Keratinocyte (primary cell): ENCODE data around the gene CLSTN3. TPM values are rescaled to one million over a fixed set of nuclear protein-coding genes. Genes with fewer than 3 reads are reported as not detected.

Experiments
- DNase-seq: peaks from one replicate; pipeline ENCODE4 v3.0.0-alpha.2; 2011; ENCODE audit warnings: low read depth, missing footprints, low spot score
- FAIRE-seq: peaks from 2 replicates; lab custom pipeline; 2011; peaks lifted over from hg19 to GRCh38; lab: Jason Lieb, UNC
- H2AFZ ChIP-seq: 2 replicates; pipeline ENCODE4 v1.6.0; 2012; ENCODE audit warnings: low read length, control low read depth, inconsistent platforms; ENCODE audit not compliant: control insufficient read depth
- H3K27ac ChIP-seq: 2 replicates; pipeline ENCODE4 v1.5.1; 2011; ENCODE audit warnings: low read length; ENCODE audit not compliant: control insufficient read depth, insufficient read depth
- H3K27me3 ChIP-seq: 3 replicates; pipeline ENCODE4 v1.6.0; 2011; ENCODE audit warnings: low read length; ENCODE audit not compliant: control insufficient read depth, insufficient read depth; ENCODE audit errors: extremely low read depth
- H3K36me3 ChIP-seq, 2 experiments: 2 replicates in 1 of 2; 3 replicates in 1 of 2; pipeline ENCODE4 v1.5.1; 2011; ENCODE audit warnings: low read length in 2 of 2, mild to moderate bottlenecking in 1 of 2; ENCODE audit not compliant: control insufficient read depth in 2 of 2, insufficient read depth in 2 of 2; ENCODE audit errors: extremely low read depth in 1 of 2
- H3K4me1 ChIP-seq: 3 replicates; pipeline ENCODE4 v1.5.1; 2011; ENCODE audit warnings: low read length; ENCODE audit not compliant: control insufficient read depth, insufficient read depth; ENCODE audit errors: extremely low read depth
- H3K4me2 ChIP-seq: 3 replicates; pipeline ENCODE4 v1.6.0; 2011; ENCODE audit warnings: low read depth, low read length; ENCODE audit not compliant: control insufficient read depth, insufficient read depth; ENCODE audit errors: extremely low read depth
- H3K4me3 ChIP-seq, 3 experiments: fragments of 200-600 bp in 1 of 3; sonication (generic) in 1 of 3; 2 replicates in 2 of 3; 3 replicates in 1 of 3; pipeline ENCODE4 v1.5.1; 2011 to 2016; ENCODE audit warnings: low read length in 3 of 3, mild to moderate bottlenecking in 3 of 3, control low read depth in 2 of 3, inconsistent platforms in 1 of 3, low read depth in 1 of 3, mixed read lengths in 1 of 3, mixed run types in 1 of 3, moderate library complexity in 1 of 3; ENCODE audit not compliant: control insufficient read depth in 2 of 3, insufficient read depth in 2 of 3; ENCODE audit errors: extremely low read depth in 1 of 3
- H3K79me2 ChIP-seq: 2 replicates; pipeline ENCODE4 v1.6.0; 2012; ENCODE audit warnings: low read length; ENCODE audit not compliant: control insufficient read depth, insufficient read depth
- H3K9ac ChIP-seq: 3 replicates; pipeline ENCODE4 v1.6.0; 2011; ENCODE audit warnings: low read length; ENCODE audit not compliant: control insufficient read depth, insufficient read depth; ENCODE audit errors: extremely low read depth
- H3K9me1 ChIP-seq: 3 replicates; pipeline ENCODE4 v1.6.0; 2011; ENCODE audit warnings: low read length; ENCODE audit not compliant: control insufficient read depth, insufficient read depth; ENCODE audit errors: extremely low read depth
- H3K9me3 ChIP-seq: 2 replicates; pipeline ENCODE4 v1.5.1; 2012; ENCODE audit warnings: low read depth, low read length; ENCODE audit not compliant: control insufficient read depth
- H4K20me1 ChIP-seq: 3 replicates; pipeline ENCODE4 v1.6.0; 2011; ENCODE audit warnings: low read length; ENCODE audit not compliant: control insufficient read depth, insufficient read depth; ENCODE audit errors: extremely low read depth
- CTCF ChIP-seq, 3 experiments: IDR thresholded peaks in 1 of 3; conservative IDR thresholded peaks in 1 of 3; optimal IDR thresholded peaks in 1 of 3; 2 replicates in 2 of 3; 3 replicates in 1 of 3; pipeline versions ENCODE3 to v1.5.1; 2011; ENCODE audit warnings: low read length in 3 of 3, mild to moderate bottlenecking in 3 of 3, moderate library complexity in 2 of 3, control low read depth in 1 of 3, inconsistent platforms in 1 of 3; ENCODE audit not compliant: insufficient read depth in 2 of 3; ENCODE audit errors: extremely low read depth in 1 of 3
- EZH2 ChIP-seq: IDR thresholded peaks from one replicate; pipeline ENCODE4 v1.6.1; 2012; ENCODE audit warnings: inconsistent platforms, mild to moderate bottlenecking, low read length, moderate library complexity
- dilution Hi-C: fragments of 300-500 bp; cut with MboI; formaldehyde crosslinking; loops from one replicate; pipeline ENCODE4 v1.7.0; 2020; ENCODE audit warnings: low sequenced_read_pairs; ENCODE audit not compliant: extremely low pct_ligation_motif_present
- polyA plus RNA-seq, 5 experiments: library from polyadenylated mRNA; depleted of rRNA in 3 of 5; stranded (reverse) in 3 of 5; stranded (forward) in 1 of 5; unstranded in 1 of 5; fragments of >200 nt; gene quantifications; 1 replicate in 1 of 5; 2 replicates in 3 of 5; 3 replicates in 1 of 5; pipeline versions ENCODE4 v1.2.1 to v1.2.3, GENCODE V29; 2011 to 2012; ENCODE audit warnings: missing spikeins in 2 of 5, low read depth in 1 of 5, low replicate concordance in 1 of 5

Gene CLSTN3
- polyA plus RNA-seq, 1 donor (not counting 4 experiments of a cell fraction or from before 2014, with no cell fraction given): 12.8 TPM

- Histone ChIP-seq H2AFZ (no peak overlapping the region), H3K4me1 (no peaks in the 10 kb centered on the region), H3K9ac (no peak overlapping the region), H3K36me3 (peaks cover 18 to 36% of the 10 kb centered on the region in 2 experiments), H3K9me3 (no peaks in the 10 kb centered on the region), H4K20me1 (no peaks in the 10 kb centered on the region), H3K27ac (no peak overlapping the region), H3K9me1 (no peaks in the 10 kb centered on the region), H3K4me2 (no peak overlapping the region), H3K27me3 (no peaks in the 10 kb centered on the region), H3K4me3 (no peak overlapping the region), H3K79me2 (no peaks in the 10 kb centered on the region)
- DNase-seq: no peak
- dilution Hi-C loops: no loop called here
- no peak for TF ChIP-seq CTCF (optimal IDR thresholded peaks at IDR 0.05 in 1 of 3, IDR thresholded peaks at IDR 0.05 in 1 of 3, conservative IDR thresholded peaks at IDR 0.05 in 1 of 3; ENCODE audit: extremely low read depth in 1 of 3, insufficient read depth in 2 of 3, low read length in 3 of 3)
- TF ChIP-seq EZH2: no peak
- FAIRE-seq: no peak
These were observed 16.7 kb downstream of the CLSTN3 start for GRCh38 chr12:7146906-7147305.

GRCh38 chr12:7150356-7150755, 20.2 kb downstream of the CLSTN3 start:
- Histone ChIP-seq H3K27ac (no peak overlapping the region), H2AFZ (no peak overlapping the region), H3K36me3 (peaks cover 16 to 24% of the 10 kb centered on the region in 2 experiments), H3K9ac (no peak overlapping the region), H4K20me1 (no peaks in the 10 kb centered on the region), H3K9me1 (no peaks in the 10 kb centered on the region), H3K4me3 (no peak overlapping the region), H3K9me3 (no peaks in the 10 kb centered on the region), H3K4me1 (peaks cover 5% of the 10 kb centered on the region), H3K4me2 (no peak overlapping the region), H3K27me3 (no peaks in the 10 kb centered on the region), H3K79me2 (no peaks in the 10 kb centered on the region)
- FAIRE-seq: no peak
- TF ChIP-seq EZH2 (no peak), CTCF (optimal IDR thresholded peaks at IDR 0.05 in 1 of 3, IDR thresholded peaks at IDR 0.05 in 1 of 3, conservative IDR thresholded peaks at IDR 0.05 in 1 of 3; ENCODE audit: extremely low read depth in 1 of 3, insufficient read depth in 2 of 3, low read length in 3 of 3) (no peak)
- DNase-seq: no peak
- dilution Hi-C loops: no loop called here
